ENCODE results near the gene ICAM5. TPM values are rescaled to one million over a fixed set of nuclear protein-coding genes. Genes with fewer than 3 reads are reported as not detected.

ICAM5 gene
- total RNA-seq, 1 donor = not detected

- peaks cover 6% of the 10 kb centered on the region for H3K4me1 ChIP-seq (ENCODE audit: insufficient read depth, low read length)
- H3K27me3 ChIP-seq (ENCODE audit: insufficient read depth, low read length) = peaks cover 65% of the 10 kb centered on the region
- no peak overlapping the region for H3K4me2 ChIP-seq (ENCODE audit: insufficient read depth, low read length)
- DNase-seq (ENCODE audit: insufficient read length, low spot score, missing footprints) = peak; percentile 85
- H3K36me3 ChIP-seq (ENCODE audit: insufficient read depth, low read length) = no peaks in the 10 kb centered on the region
- H3K27ac ChIP-seq (ENCODE audit: low read depth, low read length) = no peak overlapping the region
- no peaks in the 10 kb centered on the region for H3K9me3 ChIP-seq (ENCODE audit: low read depth, low read length)
- no peaks in the 10 kb centered on the region for H3K79me2 ChIP-seq (ENCODE audit: insufficient read depth, low read length)
- no peak overlapping the region for H2AFZ ChIP-seq (ENCODE audit: low read length)
- peaks cover 4% of the 10 kb centered on the region for H4K20me1 ChIP-seq (ENCODE audit: insufficient read depth, low read length)
- no peak overlapping the region for H3K4me3 ChIP-seq (ENCODE audit: insufficient read depth, low read length)
- no peak for TF ChIP-seq CTCF (IDR thresholded peaks at IDR 0.05; ENCODE audit: extremely low read depth, low read depth, low read length)
Observed at GRCh38 chr19:10295305-10295846, 5.6 kb downstream of the ICAM5 start.

GRCh38 chr19:10295847-10296591 is 6.3 kb downstream of the ICAM5 start:
- Histone ChIP-seq H3K9me3 (ENCODE audit: low read depth, low read length) (no peaks in the 10 kb centered on the region), H3K36me3 (ENCODE audit: insufficient read depth, low read length) (no peaks in the 10 kb centered on the region), H3K27ac (ENCODE audit: low read depth, low read length) (no peak overlapping the region), H2AFZ (ENCODE audit: low read length) (no peak overlapping the region), H3K4me2 (ENCODE audit: insufficient read depth, low read length) (no peak overlapping the region), H3K4me3 (ENCODE audit: insufficient read depth, low read length) (no peak overlapping the region), H4K20me1 (ENCODE audit: insufficient read depth, low read length) (no peaks in the 10 kb centered on the region), H3K79me2 (ENCODE audit: insufficient read depth, low read length) (no peaks in the 10 kb centered on the region), H3K4me1 (ENCODE audit: insufficient read depth, low read length) (peaks cover 6% of the 10 kb centered on the region), H3K27me3 (ENCODE audit: insufficient read depth, low read length) (peaks cover 59% of the 10 kb centered on the region)
- TF ChIP-seq CTCF (IDR thresholded peaks at IDR 0.05; ENCODE audit: extremely low read depth, low read depth, low read length) = no peak
- peak; percentile 82 for DNase-seq (ENCODE audit: insufficient read length, low spot score, missing footprints)

- no peak overlapping the region for H2AFZ ChIP-seq (ENCODE audit: low read length)
- H4K20me1 ChIP-seq (ENCODE audit: insufficient read depth, low read length) = no peaks in the 10 kb centered on the region
- no peak for TF ChIP-seq CTCF (IDR thresholded peaks at IDR 0.05; ENCODE audit: extremely low read depth, low read depth, low read length)
- peak; percentile 68 for DNase-seq (ENCODE audit: insufficient read length, low spot score, missing footprints)
- no peak overlapping the region for H3K27ac ChIP-seq (ENCODE audit: low read depth, low read length)
- no peaks in the 10 kb centered on the region for H3K9me3 ChIP-seq (ENCODE audit: low read depth, low read length)
- H3K79me2 ChIP-seq (ENCODE audit: insufficient read depth, low read length) = no peaks in the 10 kb centered on the region
- H3K27me3 ChIP-seq (ENCODE audit: insufficient read depth, low read length) = peaks cover 21% of the 10 kb centered on the region
- H3K4me1 ChIP-seq (ENCODE audit: insufficient read depth, low read length) = peaks cover 14% of the 10 kb centered on the region
- H3K36me3 ChIP-seq (ENCODE audit: insufficient read depth, low read length) = no peaks in the 10 kb centered on the region
- no peak overlapping the region for H3K4me2 ChIP-seq (ENCODE audit: insufficient read depth, low read length)
- no peak overlapping the region for H3K4me3 ChIP-seq (ENCODE audit: insufficient read depth, low read length)
Observed at GRCh38 chr19:10299545-10300458, 10.1 kb downstream of the ICAM5 start.
